ENCODE measurements around the gene NOL6. TPM values are rescaled to one million over a fixed set of nuclear protein-coding genes. Genes with fewer than 3 reads are reported as not detected.

NOL6 gene
- total and polyA plus RNA-seq, 10 of the 15 experiments (the other 5 are each of a cell fraction or from before 2014, with no cell fraction given), result 8.3 to 53.2 (median 33.1) TPM

- H3K79me2 ChIP-seq (ENCODE audit: control insufficient read depth, insufficient read depth, low read length), result no peaks in the 10 kb centered on the region
- 0% methylated on average over 1 of the region's 2 CpGs for WGBS (ENCODE audit: insufficient coverage, insufficient replicate concordance, low lambda C conversion rate, missing lambda C conversion rate)
- ChIA-PET CTCF (interaction anchor here (1.3 kb wide), 1 partner anchor 16 kb away, joined by 6 read pairs; no protein-coding TSS in a partner anchor), RAD21 (ENCODE audit: unreplicated experiment) (interaction anchor here (0.6 to 1.5 kb wide), 2 partner anchors 8 to 16 kb away, joined by 3 to 4 read pairs; no protein-coding TSS in a partner anchor), POLR2A (no interaction called here), SMC1A (ENCODE audit: uncharacterized antibody, unreplicated experiment) (interaction anchor here (0.9 kb wide), 1 partner anchor 32 kb away, joined by 3 read pairs; no protein-coding TSS in a partner anchor)
- no TSS peak for BruUV-seq (replicated peaks)
- H3K9me3 ChIP-seq (replicated peaks; ENCODE audit: control insufficient read depth, insufficient read depth, low read length), result no peaks in the 10 kb centered on the region
- no peak overlapping the region for H3K4me3 ChIP-seq
- H3K4me2 ChIP-seq (ENCODE audit: control insufficient read depth, insufficient read depth), result no peak overlapping the region
- H3K9ac ChIP-seq (ENCODE audit: control insufficient read depth, insufficient read depth, low read length), result no peak overlapping the region
- H3K27ac ChIP-seq (ENCODE audit: control insufficient read depth, insufficient read depth), result no peak overlapping the region
- in situ Hi-C loops (cut with MboI) (no loop called here), intact Hi-C loops (cut with micrococcal nuclease; ENCODE audit: unreplicated experiment) (no loop called here)
- H3K27me3 ChIP-seq (replicated peaks in 1 of 2; ENCODE audit: control insufficient read depth in 2 of 2, insufficient read depth in 2 of 2, low read length in 1 of 2), result peaks cover 5 to 6% of the 10 kb centered on the region in 2 experiments
- H2AFZ ChIP-seq (ENCODE audit: control insufficient read depth, low read depth, low read length), result no peak overlapping the region
- H3K36me3 ChIP-seq (ENCODE audit: control insufficient read depth in 2 of 2, insufficient read depth in 2 of 2, low read length in 1 of 2), result no peaks in the 10 kb centered on the region
- DNase-seq (ENCODE audit: low read depth, low spot score) (no peak), ATAC-seq (no peak), FAIRE-seq (no peak)
- H3K4me1 ChIP-seq (ENCODE audit: control insufficient read depth, insufficient read depth, low read length), result no peaks in the 10 kb centered on the region; the same call in 1 of the 2 replicates
- no peaks in the 10 kb centered on the region for H4K20me1 ChIP-seq (ENCODE audit: control insufficient read depth, insufficient read depth)
- no peak for TF ChIP-seq GABPA (IDR thresholded peaks at IDR 0.05; ENCODE audit: low read depth)
- no peak for TF ChIP-seq ZNF384 (IDR thresholded peaks at IDR 0.05; ENCODE audit: borderline replicate concordance, low read depth, low read length)
- no peak for TF ChIP-seq CHD4 (IDR thresholded peaks at IDR 0.05)
- TF ChIP-seq ZZZ3 (IDR thresholded peaks at IDR 0.05; ENCODE audit: control insufficient read depth, insufficient read length, low read depth), result no peak
- no peak for TF ChIP-seq CEBPZ (IDR thresholded peaks at IDR 0.05; ENCODE audit: low read depth, low read length)
- TF ChIP-seq JUNB (IDR thresholded peaks at IDR 0.05), result no peak
- no peak for TF ChIP-seq PAX8 (IDR thresholded peaks at IDR 0.05)
- no peak for TF ChIP-seq REST (IDR thresholded peaks at IDR 0.05; ENCODE audit: low read depth, low read length)
- no peak for TF ChIP-seq ZBTB40 (IDR thresholded peaks at IDR 0.05; ENCODE audit: borderline replicate concordance)
- no peak for TF ChIP-seq SUPT20H (IDR thresholded peaks at IDR 0.05; ENCODE audit: borderline replicate concordance, control insufficient read depth, low read depth, low read length)
Observed at GRCh38 chr9:33437205-33437604, 36.5 kb downstream of the NOL6 start.

All from GM12878 (cell line).